Neural cell (in vitro differentiated cells): ENCODE data around the gene NUP98. TPM values are rescaled to one million over a fixed set of nuclear protein-coding genes. Genes with fewer than 3 reads are reported as not detected.

Experiments
- H2AFZ ChIP-seq: fragments of 200-600, 300-800 bp; sonication (generic), shearing (Covaris generic); 2 replicates; pipeline ENCODE4 v1.6.0; 2014; ENCODE audit warnings: low read depth, mild to moderate bottlenecking, antibody characterized with exemption, low read length, moderate library complexity
- H3F3A ChIP-seq: fragments of 200-600 bp; shearing (Covaris generic); 2 replicates; pipeline ENCODE4 v1.6.1; 2016; ENCODE audit warnings: mild to moderate bottlenecking, moderate library complexity, mixed read lengths, antibody characterized with exemption, low read length; ENCODE audit not compliant: insufficient read depth, poor library complexity, severe bottlenecking
- H3K27ac ChIP-seq: fragments of 200-600, 300-800 bp; sonication (generic), shearing (Covaris generic); 2 replicates; pipeline ENCODE4 v1.5.1; 2014; ENCODE audit warnings: mild to moderate bottlenecking, low read length, moderate library complexity
- H3K27me3 ChIP-seq: fragments of 300-800, 200-600 bp; sonication (generic), shearing (Covaris generic); 2 replicates; pipeline ENCODE4 v1.6.0; 2014; ENCODE audit warnings: mild to moderate bottlenecking, low read depth, low read length, moderate library complexity; ENCODE audit not compliant: insufficient read depth
- H3K36me3 ChIP-seq: fragments of 300-800, 200-600 bp; sonication (generic), shearing (Covaris generic); 2 replicates; pipeline ENCODE4 v1.5.1; 2014; ENCODE audit warnings: mild to moderate bottlenecking, antibody characterized with exemption, low read length, moderate library complexity; ENCODE audit not compliant: insufficient read depth
- H3K4me2 ChIP-seq: fragments of 300-800, 200-600 bp; sonication (generic), shearing (Covaris generic); 2 replicates; pipeline ENCODE4 v1.6.0; 2014; ENCODE audit warnings: mild to moderate bottlenecking, low read length
- H3K4me3 ChIP-seq: fragments of 300-800, 200-600 bp; sonication (generic), shearing (Covaris generic); 2 replicates; pipeline ENCODE4 v1.5.1; 2014; ENCODE audit warnings: mild to moderate bottlenecking, low read length, moderate library complexity
- H3K79me2 ChIP-seq: fragments of 200-600 bp; shearing (Covaris generic); replicated peaks from 2 replicates; pipeline ENCODE4 v1.6.0; 2014; ENCODE audit warnings: mild to moderate bottlenecking, low read length, moderate library complexity; ENCODE audit not compliant: insufficient read depth
- H3K9ac ChIP-seq: fragments of 300-800, 200-600 bp; sonication (generic), shearing (Covaris generic); 2 replicates; pipeline ENCODE4 v1.6.1; 2016; ENCODE audit warnings: mild to moderate bottlenecking, low read length, mixed read lengths
- H3K9me2 ChIP-seq: fragments of 200-600 bp; shearing (Covaris generic); 2 replicates; pipeline ENCODE4 v1.6.1; 2016; ENCODE audit warnings: mild to moderate bottlenecking, low read length, mixed read lengths; ENCODE audit not compliant: insufficient read depth
- H3K9me3 ChIP-seq: fragments of 200-600, 300-800 bp; sonication (generic), shearing (Covaris generic); 2 replicates; pipeline ENCODE4 v1.6.1; 2016; ENCODE audit warnings: mild to moderate bottlenecking, mixed run types, low read length, moderate library complexity, mixed read lengths
- H4K20me1 ChIP-seq: fragments of 200-600 bp; shearing (Covaris generic); 2 replicates; pipeline ENCODE4 v1.6.1; 2016; ENCODE audit warnings: mild to moderate bottlenecking, mixed run types; ENCODE audit not compliant: insufficient read depth
- CTCF ChIP-seq: fragments of 450-650 bp; IDR thresholded peaks from 2 replicates; pipeline ENCODE4 v1.5.1; 2014; ENCODE audit warnings: antibody characterized with exemption, mild to moderate bottlenecking, moderate library complexity; ENCODE audit not compliant: poor library complexity, severe bottlenecking
- EP300 ChIP-seq: fragments of 450-650 bp; conservative IDR thresholded peaks from 2 replicates; pipeline ENCODE4 v1.6.1; 2014; ENCODE audit warnings: antibody characterized with exemption, mild to moderate bottlenecking, moderate library complexity; ENCODE audit not compliant: poor library complexity, severe bottlenecking
- EZH2 ChIP-seq: fragments of 200-600, 300-800 bp; shearing (Covaris generic), sonication (generic); IDR thresholded peaks from 2 replicates; pipeline ENCODE4 v1.6.1; 2014; ENCODE audit warnings: antibody characterized with exemption, low read length, borderline replicate concordance, mild to moderate bottlenecking; ENCODE audit not compliant: insufficient read depth, poor library complexity, severe bottlenecking
- MXI1 ChIP-seq: fragments of 450-650 bp; conservative IDR thresholded peaks from 2 replicates; pipeline ENCODE4 v1.6.1; 2014; ENCODE audit warnings: antibody characterized with exemption, mild to moderate bottlenecking; ENCODE audit not compliant: poor library complexity, severe bottlenecking
- POLR2AphosphoS5 ChIP-seq: IDR thresholded peaks from 2 replicates; pipeline ENCODE4 v1.6.1; 2012
- RAD21 ChIP-seq: fragments of 450-650 bp; conservative IDR thresholded peaks from 2 replicates; pipeline ENCODE4 v1.6.1; 2014; ENCODE audit warnings: antibody characterized with exemption, mild to moderate bottlenecking, moderate library complexity
- REST ChIP-seq: IDR thresholded peaks from 2 replicates; pipeline ENCODE4 v1.6.1; 2012; ENCODE audit warnings: borderline replicate concordance
- SMC3 ChIP-seq: fragments of 450-650 bp; conservative IDR thresholded peaks from 2 replicates; pipeline ENCODE4 v1.6.1; 2014; ENCODE audit warnings: antibody characterized with exemption, mild to moderate bottlenecking, moderate library complexity; ENCODE audit not compliant: poor library complexity
- TAF1 ChIP-seq: IDR thresholded peaks from 2 replicates; pipeline ENCODE4 v1.6.1; 2012; ENCODE audit warnings: low read depth
- polyA plus RNA-seq: library from polyadenylated mRNA; depleted of rRNA; stranded (reverse); fragments of >200 nt; gene quantifications from 2 replicates; pipeline ENCODE4 v1.2.3, GENCODE V29; 2014

NUP98 gene
- polyA plus RNA-seq, 1 donor from 2014 or later, result 28.9 TPM

DNA sequence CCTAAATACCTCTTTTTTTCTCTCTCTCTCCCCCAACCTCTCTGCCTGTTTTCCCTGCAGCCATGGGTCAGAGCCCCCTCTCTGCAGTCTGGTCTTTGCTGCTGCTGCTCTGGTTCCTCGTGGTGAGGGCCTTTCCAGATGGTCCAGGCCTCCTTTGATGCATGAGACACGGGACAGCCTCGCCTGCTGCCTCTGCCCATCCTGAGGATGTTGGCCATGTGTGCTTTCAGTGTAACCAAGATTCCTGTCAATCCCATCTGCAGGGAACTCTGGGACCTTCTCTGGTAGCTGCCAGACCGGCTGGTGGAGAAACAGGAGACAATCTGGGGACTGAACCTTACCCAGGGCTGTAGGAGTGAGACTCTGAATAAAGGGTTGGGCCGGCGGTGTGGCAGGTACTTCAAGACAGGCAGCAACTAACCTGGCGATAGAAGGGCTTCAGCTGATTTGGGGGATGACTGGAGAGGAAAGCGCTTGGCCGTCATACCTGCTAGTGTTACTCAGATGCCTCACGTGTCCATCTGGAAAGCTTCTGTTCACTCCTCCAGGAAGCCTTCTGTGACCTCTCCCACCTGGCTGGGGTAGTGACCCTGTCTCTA lies 133.2 kb downstream of the NUP98 start:
- H4K20me1 ChIP-seq, result no peaks in the 10 kb centered on the region
- no peak for TF ChIP-seq RAD21
- no peak for TF ChIP-seq EP300
- TF ChIP-seq TAF1, result no peak
- no peak for TF ChIP-seq REST
- no peak for TF ChIP-seq SMC3
- TF ChIP-seq MXI1, result no peak
- TF ChIP-seq EZH2, result no peak
- no peak for TF ChIP-seq POLR2AphosphoS5
- no peak for TF ChIP-seq CTCF
- H3K36me3 ChIP-seq, result peaks cover 7% of the 10 kb centered on the region
- no peak overlapping the region for H3K4me2 ChIP-seq
- H3K79me2 ChIP-seq, result no peaks in the 10 kb centered on the region
- no peak overlapping the region for H3K9ac ChIP-seq
- no peaks in the 10 kb centered on the region for H3K27me3 ChIP-seq
- H2AFZ ChIP-seq, result no peak overlapping the region
- no peak overlapping the region for H3K27ac ChIP-seq
- H3F3A ChIP-seq, result no peaks in the 10 kb centered on the region
- H3K9me3 ChIP-seq, result no peaks in the 10 kb centered on the region
- H3K9me2 ChIP-seq, result no peaks in the 10 kb centered on the region
- H3K4me3 ChIP-seq, result no peak overlapping the region

- H3K4me2 ChIP-seq, result no peak overlapping the region
- H2AFZ ChIP-seq, result no peak overlapping the region
- H3K36me3 ChIP-seq, result peaks cover 7% of the 10 kb centered on the region
- H3K27me3 ChIP-seq, result no peaks in the 10 kb centered on the region
- H3F3A ChIP-seq, result no peaks in the 10 kb centered on the region
- TF ChIP-seq POLR2AphosphoS5 (no peak), SMC3 (no peak), TAF1 (no peak), MXI1 (no peak)
- H3K27ac ChIP-seq, result no peak overlapping the region
- H3K9me3 ChIP-seq, result no peaks in the 10 kb centered on the region
- H3K79me2 ChIP-seq, result no peaks in the 10 kb centered on the region
- H3K9ac ChIP-seq, result no peak overlapping the region
- H3K9me2 ChIP-seq, result no peaks in the 10 kb centered on the region
- no peak overlapping the region for H3K4me3 ChIP-seq
- H4K20me1 ChIP-seq, result no peaks in the 10 kb centered on the region
These were observed 134.5 kb downstream of the NUP98 start for GRCh38 chr11:3662856-3663255.

DNA sequence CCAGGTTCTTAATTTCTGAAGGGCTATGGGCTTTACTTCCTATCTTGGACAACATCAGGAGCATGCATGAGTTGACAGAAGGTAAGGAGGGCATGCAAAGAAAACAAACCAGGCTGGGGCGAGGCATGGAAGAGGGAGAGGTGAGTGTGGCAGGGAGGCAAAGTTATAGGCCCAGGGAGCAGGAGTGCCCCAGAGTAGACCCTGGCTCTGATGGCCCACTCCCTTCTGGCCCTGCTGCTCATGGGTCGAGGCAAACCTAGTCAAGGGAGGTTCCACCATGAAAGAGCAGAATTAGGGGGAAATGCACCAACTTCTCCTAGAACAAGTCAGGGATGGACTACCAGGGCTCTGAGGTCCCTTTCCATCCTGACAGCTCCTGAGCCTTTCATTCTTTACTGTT lies 136.4 kb downstream of the NUP98 start:
- H3K27me3 ChIP-seq, result no peaks in the 10 kb centered on the region
- no peak overlapping the region for H3K27ac ChIP-seq
- H3F3A ChIP-seq, result no peaks in the 10 kb centered on the region
- H3K9me2 ChIP-seq, result no peaks in the 10 kb centered on the region
- H3K79me2 ChIP-seq, result no peaks in the 10 kb centered on the region
- no peak overlapping the region for H3K4me3 ChIP-seq
- H4K20me1 ChIP-seq, result no peaks in the 10 kb centered on the region
- H3K4me2 ChIP-seq, result no peak overlapping the region
- H3K9me3 ChIP-seq, result no peaks in the 10 kb centered on the region
- no peak overlapping the region for H3K9ac ChIP-seq
- no peak overlapping the region for H2AFZ ChIP-seq
- TF ChIP-seq EP300 (no peak), SMC3 (no peak), REST (no peak), RAD21 (no peak), POLR2AphosphoS5 (no peak), MXI1 (no peak), EZH2 (no peak), TAF1 (no peak), CTCF (no peak)
- H3K36me3 ChIP-seq, result peaks cover 4% of the 10 kb centered on the region
